Measurements from ENCODE around the gene KDELR3. TPM values are rescaled to one million over a fixed set of nuclear protein-coding genes. Genes with fewer than 3 reads are reported as not detected.

The KDELR3 gene
- total RNA-seq, 1 donor from 2014 or later: 4.2 TPM

DNA sequence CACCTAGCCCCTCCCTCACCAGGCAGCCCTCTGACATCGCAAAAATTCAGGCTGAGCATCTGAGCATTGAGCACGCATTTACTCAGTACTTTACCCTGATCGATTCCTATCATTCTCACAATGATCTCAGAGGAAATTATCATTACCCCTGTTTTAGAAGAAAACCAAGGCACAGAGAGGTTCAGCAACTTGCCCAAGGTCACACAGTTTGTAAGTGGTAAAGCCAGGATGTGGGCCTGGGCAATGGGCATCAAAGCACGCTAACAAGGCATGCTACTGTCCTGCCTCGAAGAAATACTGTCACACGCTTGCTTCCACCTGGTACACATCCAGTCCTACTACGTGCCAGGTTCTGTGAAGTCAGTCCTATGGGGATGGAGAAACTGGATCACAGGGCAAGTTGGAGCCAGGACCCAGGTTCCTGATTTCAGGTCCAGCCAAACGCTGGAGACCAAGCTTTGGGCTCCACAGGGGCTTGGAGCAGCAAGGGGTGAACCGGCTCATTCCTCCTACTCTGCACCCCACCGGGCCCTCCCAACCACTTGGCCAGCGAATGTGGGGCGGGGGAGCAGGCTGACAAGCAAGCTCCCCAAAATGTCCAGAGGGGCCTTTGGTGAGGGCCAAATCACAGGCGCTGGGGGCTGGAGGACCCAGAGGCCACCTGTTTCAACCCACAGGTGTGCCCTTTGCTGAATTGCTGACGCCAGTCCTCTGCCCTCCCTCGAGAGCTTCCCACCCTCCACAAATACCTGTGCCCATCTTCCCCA, 31.1 kb upstream of the KDELR3 start:
- intact Hi-C loops (cut with micrococcal nuclease): no loop called here
- no peak for DNase-seq
- no peak for ATAC-seq

DNA sequence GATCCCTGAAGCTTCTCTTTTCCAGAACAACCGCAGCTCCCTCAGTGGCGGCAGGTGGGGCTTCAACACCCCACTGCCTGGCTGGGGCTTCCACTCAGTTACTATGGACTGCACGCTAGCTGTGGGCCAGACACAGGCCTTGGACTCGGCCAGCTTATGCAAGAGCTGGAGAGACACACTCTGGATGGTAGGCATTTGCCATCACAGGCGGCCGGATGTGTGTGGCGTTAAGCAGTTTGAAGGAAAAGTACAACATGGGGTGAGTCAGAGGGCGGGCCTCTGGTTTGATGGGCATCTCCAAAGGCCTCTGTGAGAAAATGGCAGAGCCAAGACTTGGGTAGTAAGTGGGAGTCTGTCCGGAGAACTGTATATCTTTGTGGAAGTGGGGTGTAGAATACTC, 30.5 kb upstream of the KDELR3 start:
- intact Hi-C loops (cut with micrococcal nuclease): no loop called here
- no peak for ATAC-seq
- no peak for DNase-seq

DNA sequence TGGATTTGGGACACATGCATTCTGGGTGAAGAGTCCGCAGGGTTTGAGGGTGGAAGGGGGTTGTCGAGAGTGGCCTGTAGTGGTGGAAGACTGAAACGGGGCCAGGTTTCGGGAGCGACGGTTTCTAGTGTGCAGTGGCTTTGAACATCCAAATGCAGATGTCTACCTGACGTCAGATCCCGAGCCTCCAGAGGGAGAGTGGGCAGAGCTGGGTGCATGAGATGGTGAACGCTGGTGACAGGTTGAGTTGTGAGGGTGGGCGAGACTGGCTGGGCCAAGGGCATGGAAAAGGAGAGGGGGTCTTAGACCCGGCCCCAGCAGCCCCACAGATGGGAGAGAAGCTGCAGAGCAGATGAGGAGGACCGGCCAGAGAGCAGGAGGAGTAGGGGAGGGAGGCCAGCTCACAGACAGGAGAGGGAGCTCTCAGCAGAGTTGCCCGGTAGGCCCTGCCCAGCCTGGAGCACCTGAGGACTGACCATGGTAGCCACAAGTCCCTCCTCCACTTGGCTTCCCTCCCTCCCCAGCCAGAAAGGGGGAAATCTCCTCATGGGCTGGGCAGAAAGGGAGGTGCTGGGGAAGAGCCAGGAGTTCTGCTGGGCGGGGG, 27.0 kb upstream of the KDELR3 start:
- intact Hi-C loops (cut with micrococcal nuclease): no loop called here
- ATAC-seq: no peak
- no peak for DNase-seq

DNA sequence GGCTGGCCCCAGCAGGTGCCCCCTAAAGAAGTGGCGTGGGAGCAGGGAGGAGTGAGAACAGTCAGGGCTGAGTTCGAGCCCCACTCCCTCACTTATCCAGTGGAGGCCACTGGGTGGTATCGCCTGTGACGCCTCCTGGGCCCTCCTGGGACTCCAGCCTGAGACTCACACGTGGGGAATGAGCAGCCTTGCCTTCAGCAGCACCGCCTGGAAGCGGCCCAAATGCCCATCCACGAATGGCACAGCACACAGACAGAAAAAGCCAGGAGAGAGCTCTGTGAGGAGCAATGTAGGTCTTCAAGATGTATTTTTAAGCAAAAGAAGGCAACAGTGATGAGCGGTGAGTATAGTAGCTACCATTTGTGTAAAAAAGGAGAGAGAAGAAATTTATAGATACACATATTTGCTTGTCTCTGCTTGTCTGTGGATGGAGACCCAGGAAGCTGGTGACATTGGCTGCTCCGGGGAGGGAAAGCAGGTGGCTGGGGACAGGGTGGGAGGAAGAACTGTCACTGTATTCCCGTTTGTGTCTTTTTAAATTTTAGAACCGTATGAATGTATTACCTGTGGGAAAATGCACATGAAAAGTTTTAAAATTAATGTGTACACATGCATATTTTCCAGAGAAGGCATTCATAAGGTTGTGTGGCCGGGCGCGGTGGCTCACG, 26.1 kb upstream of the KDELR3 start:
- intact Hi-C loops (cut with micrococcal nuclease): no loop called here
- DNase-seq (peak; percentile 60), ATAC-seq (peak; percentile 16)

DNA sequence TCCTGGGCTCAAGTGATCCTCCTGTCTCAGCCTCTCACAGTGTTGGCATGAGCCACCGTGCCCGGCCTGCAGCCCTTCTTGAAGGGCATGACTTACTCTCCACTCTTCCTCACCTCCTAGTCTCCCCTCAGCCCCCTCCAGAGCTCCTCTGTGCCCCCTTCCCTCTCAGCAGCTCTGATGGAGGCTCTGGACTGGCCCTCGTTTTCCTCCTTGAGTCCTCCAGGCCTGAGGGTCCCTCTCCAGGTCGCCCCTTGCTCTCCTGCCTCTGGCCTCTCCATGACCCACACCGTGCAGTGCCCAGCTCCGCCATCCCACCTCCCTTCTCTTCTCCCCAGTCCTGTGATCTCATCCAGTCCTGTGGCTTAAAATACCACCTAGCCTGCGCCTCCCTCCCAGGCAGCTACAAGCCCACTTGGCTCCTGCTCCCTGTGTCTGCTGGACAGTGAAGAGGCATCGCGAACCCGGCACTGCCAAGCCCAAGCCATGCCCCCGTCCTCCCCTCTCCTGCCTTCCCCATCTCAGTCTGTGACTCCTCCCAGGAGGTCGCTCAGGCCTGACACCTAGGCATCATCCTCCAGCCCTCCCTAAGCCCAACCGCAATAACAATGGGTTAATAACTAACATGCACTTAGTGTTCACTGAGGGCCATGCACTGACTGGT, 24.8 kb upstream of the KDELR3 start:
- peak; percentile 78 for DNase-seq
- intact Hi-C loops (cut with micrococcal nuclease): no loop called here
- ATAC-seq: peak; percentile 90

DNA sequence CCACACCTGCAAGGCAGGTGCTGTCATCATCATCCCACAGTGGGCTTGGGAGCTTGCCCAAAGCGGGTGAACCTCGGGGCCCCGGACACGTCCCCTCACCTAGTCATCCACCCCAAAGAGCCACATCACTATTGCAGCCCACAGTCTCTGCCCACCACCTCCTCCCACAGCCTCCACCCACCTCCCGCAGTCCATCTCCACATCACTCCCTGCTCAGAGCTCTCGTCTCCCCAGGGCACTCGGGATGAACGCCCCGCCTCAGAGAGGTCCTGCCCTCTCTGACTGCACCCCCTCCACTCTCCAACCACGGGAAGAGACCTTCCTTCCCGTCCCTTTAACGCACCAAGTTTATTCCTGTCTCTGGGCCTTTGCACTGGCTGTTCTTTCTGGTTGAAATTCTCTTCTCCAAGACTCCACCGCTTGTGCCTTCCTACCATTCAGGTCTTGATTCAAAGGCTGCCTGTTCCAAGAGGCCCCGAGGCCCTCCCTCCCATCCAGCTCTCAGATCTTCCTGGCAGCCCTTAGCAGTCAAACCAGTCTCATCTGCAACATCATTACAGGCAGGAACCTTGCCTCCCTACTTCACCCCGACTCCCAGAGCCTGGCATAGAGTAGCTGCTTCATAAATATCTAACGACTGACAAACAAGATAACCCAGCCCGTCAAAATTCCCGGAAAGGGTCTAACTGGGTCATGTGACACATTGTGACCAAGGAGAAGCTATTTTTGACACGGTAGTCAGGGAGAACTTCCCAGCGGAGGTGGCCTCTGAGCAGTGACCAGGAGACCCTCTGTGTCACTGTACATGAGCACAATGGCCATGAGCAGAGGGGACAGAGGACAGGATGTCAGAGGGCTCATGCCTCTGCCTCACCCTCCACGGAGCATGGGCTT, 24.0 kb upstream of the KDELR3 start:
- ATAC-seq (peak; percentile 3), DNase-seq (no peak)
- intact Hi-C loops (cut with micrococcal nuclease): no loop called here

DNA sequence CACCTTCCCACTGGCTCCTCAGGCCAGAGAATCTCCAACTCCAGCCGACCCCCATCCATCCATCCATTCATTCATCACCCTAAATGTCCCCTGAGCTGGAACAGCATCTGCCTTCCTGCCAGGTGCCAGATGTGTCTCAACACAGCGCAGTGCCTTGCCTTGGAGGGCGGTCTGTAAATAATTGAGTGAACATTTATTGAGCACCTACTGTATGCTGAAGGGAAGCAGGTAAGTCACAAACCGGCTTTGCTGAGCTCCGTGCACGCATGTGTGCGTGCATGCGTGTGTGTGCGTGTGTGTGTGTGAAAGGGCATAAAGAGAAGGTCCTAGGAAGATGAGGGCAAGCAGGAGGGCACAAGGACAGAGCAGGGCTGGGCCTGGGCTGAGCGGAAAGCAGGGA, 23.1 kb upstream of the KDELR3 start:
- ATAC-seq (no peak), DNase-seq (no peak)
- intact Hi-C loops (cut with micrococcal nuclease): no loop called here

DNA sequence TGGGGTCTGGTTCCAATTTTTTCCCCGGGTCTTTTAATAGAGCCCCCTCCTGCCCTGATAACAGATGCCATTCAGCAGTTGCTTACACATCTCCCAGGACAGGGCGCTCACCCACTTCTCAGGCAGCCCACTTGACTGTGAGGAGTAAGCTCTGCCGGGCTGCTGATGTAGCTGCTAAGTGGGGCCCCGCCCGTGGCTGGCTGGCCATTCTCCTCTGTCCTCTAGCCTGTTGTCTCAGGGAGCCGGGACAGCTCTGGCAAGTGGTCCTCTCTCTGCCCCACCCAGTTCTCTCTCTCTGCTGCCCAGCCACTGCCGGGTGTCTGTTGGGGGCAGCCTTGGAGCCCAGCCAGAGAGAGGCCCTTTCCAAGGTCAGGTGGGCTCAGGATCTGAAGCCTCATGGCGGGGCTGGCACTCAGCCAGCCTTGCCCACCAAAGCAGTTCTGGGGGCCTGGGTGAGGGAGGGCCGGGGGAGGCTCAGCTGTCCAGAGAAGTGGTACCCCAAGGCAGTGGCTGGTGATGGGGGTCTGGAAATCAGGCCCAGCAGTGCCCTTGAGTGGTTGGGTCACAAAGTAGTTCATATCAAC, 21.8 kb upstream of the KDELR3 start:
- DNase-seq (no peak), ATAC-seq (no peak)
- intact Hi-C loops (cut with micrococcal nuclease): no loop called here

DNA sequence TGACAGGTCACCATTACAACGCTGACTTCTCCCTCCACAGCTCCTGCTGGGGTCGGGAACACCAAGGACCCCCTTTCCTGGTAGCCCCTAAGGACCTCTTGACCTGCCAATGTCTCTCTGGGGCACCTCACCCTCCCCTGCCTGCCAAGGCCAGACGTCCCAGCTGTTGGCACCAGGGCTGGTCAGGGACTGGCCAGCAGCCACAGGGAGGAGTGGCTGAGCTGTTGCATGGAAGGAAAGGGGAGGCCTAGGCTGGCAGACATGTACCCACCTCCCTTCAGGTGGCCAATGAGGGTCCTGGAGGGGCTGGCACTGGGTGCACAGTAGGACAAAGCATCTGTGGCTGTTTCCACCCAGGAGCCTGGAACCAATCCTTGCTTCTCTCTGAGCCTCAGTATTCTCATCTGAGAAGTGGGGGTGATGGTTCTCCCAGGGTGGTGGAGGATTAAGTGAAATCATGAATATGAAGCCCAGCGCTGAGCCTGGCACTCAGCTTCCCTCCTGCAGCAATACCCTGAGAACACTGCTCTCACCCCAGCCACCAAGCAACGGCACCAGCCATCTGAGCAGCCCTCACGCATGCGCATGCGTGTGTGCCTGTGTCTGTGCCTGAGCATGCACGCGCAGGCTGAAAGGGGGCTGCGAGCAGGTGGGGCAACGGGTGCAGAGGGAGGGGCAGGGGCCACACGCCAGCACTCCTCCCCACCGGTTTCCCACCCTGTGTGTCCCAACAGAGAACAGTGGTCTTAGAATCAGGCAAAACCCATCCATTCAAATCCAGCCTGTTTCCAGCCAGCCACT, 18.8 kb upstream of the KDELR3 start:
- peak; percentile 79 for DNase-seq
- ATAC-seq: peak; percentile 61
- intact Hi-C loops (cut with micrococcal nuclease): no loop called here

DNA sequence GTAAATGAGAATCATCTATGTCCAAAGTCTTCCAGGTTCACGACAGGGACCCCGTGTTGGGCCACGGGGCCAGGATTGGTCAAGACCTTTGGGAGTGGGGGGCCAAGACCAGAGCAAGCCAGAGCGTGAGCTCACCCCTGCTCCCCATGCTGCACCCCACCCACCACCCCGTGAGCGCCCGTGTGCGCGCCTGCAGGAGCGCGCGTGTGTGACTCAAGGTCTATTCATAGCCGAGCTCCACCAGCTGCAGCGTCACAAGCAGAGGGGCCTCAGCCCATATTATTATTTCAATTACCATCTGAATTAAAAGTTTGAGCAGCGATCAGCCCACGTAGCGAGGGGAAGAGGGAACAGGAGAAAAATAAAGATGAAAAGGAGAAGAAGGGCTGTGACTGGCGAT, 18.1 kb upstream of the KDELR3 start:
- intact Hi-C loops (cut with micrococcal nuclease): no loop called here

DNA sequence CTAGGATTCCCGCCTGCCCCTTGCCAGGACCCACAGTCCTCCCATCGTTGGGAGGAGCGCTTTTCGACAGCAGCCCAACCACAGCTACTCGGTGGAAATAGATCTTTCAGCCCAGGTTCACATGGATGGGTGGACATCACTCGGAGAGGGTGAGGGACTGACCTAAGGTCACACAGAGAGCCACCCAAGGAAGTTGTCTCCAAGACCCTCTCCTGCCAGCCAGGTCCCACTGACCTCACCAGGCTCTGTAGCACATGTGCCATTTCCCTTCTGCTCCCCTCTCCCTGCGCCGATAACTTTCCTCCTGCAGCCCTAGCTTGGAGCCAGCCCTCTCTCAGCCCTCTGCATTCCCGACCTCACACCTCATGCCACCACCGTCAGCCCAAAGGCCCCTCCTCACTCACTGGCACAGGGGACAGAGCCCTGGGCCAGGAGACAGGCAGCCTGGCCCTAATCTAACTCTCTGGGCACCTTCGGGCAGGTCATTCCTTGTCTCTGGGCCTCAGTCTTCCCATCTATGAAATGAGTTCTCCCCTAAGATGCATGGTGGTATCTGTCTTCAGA, 17.6 kb upstream of the KDELR3 start:
- intact Hi-C loops (cut with micrococcal nuclease): no loop called here
- ATAC-seq (peak; percentile 69), DNase-seq (peak; percentile 74)

More for the DNA sequence above, 18.1 kb upstream of the KDELR3 start:
- DNase-seq: peak; percentile 60
- peak; percentile 64 for ATAC-seq

DNA sequence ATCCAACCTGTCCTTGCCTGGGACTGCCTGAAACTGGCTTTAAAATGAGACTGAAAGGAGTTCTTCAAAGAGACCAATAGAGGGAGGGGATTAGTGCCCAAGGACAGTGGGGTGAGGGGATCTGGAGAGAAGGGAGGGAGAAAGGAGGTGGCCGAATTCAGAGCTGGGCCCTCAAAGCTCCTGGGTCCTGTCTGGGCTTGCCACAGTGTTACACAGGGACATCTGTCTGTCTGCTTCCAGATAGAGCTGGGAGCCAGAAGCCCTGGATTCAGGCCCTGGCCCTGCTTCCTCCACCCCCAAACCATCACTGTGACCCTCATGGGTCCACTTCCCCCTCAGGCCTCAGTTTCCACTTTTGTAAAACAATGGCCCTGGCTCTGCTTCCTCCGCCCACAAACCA, 16.5 kb upstream of the KDELR3 start:
- ATAC-seq: no peak
- DNase-seq: no peak
- intact Hi-C loops (cut with micrococcal nuclease): no loop called here

DNA sequence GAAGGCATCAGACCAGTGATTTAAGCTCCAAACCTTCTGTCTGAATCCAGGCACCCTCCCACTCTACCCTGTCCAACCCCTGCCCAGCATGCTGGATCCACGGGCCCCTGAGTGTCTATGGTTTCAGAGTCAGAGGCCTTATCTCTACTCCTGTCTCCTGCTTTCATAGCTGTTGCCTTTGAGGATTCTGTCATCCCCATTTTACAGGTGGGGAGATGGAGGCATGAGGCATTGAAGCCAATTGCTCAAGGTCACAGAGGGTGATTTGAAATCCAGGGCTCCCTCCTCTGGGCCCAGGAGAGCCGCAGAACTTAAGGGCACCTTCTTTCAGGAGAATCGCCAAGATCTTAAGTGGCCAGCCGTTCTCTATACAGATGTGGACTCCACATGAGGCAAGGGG, 16.0 kb upstream of the KDELR3 start:
- intact Hi-C loops (cut with micrococcal nuclease): no loop called here
- DNase-seq: no peak
- ATAC-seq: no peak

DNA sequence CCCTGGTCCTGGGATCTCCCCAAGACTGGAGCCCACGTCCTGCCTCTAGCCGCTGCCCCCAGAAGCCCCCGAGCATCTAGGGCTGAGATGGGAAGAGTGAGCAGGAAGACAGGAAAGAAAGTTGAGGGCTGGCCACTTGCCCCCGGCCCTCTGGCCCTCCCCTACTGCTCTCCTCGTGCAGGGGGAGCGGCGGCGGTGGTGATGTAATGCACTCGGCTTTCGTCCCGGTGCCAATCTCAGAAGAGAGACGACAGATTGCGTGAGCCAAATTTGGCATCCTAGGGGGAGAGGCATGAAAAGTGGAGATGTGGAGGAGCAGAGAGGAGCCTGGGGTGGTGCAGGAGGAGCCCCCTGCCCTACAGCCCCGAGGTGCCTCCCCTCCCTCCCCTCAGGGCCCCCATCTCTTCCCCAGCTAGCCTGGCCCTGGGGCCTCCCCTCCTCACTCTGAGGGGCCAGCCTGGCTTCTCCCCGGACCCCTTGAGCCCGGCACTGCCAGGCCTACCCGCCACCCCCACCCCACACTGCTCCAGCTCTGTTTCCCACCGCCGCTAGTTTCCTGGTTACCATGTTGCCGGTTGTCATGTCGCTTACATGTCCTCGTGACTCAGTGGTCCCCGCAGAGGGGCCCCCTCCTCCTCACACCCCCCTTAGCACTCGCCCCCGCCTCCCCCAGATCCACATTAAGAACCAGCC, 15.4 kb upstream of the KDELR3 start:
- intact Hi-C loops (cut with micrococcal nuclease): no loop called here
- peak; percentile 83 for DNase-seq
- peak; percentile 50 for ATAC-seq

DNA sequence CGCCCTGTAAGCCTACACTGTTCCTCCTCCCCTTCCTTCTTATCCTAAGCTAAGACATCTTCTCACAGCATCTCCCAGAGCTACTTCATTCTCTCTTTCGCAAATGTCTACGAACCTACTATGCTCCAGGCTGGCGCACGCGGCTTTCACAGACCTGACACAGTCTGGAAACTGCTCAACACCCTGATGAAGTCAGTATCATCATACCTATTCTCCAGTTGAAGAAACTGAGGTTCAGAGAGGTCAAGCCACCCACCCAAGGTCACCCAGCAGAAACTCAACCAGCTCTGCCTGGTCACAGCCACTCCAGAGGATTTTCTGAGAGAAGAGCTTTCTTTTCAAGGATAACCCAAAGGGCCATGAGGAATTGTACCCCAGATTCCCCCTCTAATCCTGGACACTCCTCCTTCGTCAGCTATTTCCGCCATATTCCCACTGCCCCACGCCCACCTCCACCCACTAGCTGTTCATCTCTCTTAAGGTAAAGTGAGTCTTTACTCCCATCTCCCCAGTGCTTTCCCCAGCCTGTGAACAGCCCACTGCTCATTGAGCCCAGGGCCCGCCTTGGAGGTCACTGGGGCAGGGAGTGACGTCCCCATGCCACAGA, 14.7 kb upstream of the KDELR3 start:
- ATAC-seq (no peak), DNase-seq (no peak)
- intact Hi-C loops (cut with micrococcal nuclease): no loop called here

DNA sequence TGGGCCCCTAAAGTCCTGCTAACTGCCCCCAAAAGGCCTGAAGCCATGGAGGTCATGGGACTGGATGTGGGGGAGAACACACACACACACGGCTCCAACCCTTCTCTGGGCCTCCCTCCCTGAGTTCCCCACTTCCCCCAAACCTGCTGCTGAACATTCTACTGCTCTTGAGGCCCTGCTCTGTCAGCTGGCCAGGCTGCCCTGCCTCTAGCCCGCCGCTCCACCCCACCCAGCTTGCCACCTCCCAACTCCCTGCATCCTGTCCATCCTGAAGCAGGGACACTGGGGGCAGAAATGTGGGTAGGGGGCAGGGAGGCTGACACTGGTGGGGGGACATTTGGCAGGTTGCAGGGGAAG, 13.9 kb upstream of the KDELR3 start:
- DNase-seq: no peak
- intact Hi-C loops (cut with micrococcal nuclease): no loop called here
- no peak for ATAC-seq

All from left ventricle myocardium superior (tissue), 1 donor.